Measurements from ENCODE around the gene ZNF385A.

The ZNF385A gene

DNA sequence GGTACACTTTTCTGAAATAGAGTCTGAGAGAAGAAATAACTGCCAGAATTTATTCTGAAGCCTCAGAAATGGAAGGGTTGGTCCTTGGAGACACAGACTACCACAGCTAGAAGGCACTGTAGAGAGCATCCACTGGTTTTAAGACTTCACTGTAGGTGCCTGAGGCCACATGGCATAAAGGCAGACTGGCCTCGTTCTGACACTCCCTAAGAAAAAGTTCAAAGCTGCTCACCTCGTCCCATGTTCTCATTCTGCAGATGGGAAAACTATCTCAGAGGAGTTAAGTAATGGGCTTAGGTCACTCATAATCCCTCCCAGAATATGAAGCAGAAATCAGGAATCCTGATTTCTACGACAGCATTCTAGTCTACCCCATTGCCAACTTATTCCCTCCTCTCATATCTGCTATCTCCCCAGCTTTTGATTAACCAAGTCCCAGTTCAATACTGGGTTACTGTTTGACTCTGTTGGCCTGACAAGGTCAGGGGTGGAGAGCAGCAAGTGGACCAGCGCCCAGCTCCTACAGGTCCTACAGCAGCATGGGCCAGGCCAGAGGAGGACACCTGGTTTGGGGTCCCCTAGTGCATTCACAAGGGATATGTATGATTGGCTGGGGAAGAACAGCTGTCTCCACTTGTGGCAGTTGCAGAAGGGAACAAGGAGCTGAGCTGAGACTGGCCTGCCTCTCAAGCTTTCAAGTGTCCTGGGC is 30.8 kb upstream of the ZNF385A start:
- no peak for DNase-seq (ENCODE audit: low read depth)

DNA sequence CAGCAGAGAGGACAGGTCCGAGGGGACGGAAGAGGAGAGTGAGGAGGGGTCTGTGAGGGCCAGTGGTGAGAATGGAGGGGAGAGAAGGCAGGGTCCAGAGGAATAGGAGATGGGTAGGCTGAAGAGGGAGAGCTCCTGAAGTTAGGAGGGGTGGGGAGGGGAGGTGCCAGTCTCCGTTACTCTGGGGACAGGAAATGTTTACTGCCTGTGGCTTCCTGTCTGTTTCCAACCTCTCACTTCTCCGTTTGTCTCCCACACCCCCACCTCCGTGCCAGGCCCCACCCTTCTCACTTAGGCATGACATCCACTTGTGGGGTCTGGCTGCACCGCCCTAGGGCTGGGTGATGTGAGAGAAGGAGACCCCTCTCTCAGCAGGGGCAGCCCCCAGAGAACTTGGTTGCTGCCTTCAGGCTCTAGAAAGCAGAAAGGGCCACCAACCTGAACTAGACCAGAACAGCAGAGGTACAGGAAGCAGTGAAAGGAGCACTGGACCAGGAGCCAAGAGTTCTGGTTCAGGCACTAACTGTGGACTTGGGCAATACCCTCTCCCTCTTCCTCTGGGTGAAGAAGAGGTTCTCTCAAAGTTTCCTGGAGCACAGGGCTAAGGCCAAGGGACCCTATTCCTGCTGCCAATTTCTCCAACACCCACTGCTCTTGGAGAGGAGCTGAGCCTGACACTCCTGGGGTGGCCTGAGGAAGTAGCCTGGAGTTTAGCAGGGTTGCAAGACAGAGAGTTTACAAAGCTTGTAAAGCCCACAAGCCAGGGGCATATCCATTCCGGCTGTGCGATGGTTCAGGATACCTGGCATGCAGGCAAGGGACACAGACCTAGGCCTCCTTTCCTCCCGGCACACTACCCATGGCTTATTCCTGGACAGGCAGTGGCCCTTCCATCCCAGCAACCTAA is 29.0 kb upstream of the ZNF385A start:
- DNase-seq (ENCODE audit: low read depth), result no peak

DNA sequence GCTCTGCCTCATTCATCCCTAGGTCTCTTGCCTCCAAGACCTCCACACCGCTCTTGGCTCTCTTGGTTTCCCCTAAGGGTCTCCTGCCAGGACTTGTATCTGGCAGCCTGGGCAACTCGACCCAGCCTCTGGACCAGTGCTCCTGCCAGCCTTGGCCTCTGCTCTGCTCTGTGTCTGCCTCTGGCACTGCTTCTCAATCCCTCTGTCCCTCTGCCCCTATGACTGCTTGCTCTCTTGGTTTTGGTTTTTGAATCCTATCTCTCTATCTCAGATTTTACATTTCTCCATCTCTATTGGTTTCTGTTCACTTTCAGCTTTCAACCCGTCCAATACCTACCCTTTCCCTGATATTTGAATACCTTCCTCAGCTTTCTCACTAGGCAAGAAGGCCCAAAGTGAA is 28.3 kb upstream of the ZNF385A start:
- DNase-seq (ENCODE audit: low read depth), result no peak

DNA sequence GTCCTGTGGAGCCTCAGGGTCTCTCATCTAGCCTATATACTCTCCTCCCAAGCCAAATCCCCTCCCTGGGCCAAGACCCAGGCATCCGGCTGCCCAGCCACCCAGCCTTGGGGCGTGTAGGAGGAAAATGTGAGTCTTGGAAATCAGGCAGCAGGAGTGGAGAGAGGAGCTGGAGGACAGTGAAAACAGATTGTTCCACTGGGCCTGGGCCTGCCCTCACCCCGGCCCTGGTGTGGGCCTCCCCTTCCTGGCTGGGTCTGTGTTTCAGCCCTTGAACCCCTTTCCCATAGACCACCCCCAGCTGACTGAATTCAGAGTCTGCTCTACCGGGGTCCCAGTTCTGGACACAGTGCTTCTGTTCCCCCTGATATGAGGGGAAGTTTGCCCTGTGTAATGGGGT is 27.8 kb upstream of the ZNF385A start:
- no peak for DNase-seq (ENCODE audit: low read depth)

DNA sequence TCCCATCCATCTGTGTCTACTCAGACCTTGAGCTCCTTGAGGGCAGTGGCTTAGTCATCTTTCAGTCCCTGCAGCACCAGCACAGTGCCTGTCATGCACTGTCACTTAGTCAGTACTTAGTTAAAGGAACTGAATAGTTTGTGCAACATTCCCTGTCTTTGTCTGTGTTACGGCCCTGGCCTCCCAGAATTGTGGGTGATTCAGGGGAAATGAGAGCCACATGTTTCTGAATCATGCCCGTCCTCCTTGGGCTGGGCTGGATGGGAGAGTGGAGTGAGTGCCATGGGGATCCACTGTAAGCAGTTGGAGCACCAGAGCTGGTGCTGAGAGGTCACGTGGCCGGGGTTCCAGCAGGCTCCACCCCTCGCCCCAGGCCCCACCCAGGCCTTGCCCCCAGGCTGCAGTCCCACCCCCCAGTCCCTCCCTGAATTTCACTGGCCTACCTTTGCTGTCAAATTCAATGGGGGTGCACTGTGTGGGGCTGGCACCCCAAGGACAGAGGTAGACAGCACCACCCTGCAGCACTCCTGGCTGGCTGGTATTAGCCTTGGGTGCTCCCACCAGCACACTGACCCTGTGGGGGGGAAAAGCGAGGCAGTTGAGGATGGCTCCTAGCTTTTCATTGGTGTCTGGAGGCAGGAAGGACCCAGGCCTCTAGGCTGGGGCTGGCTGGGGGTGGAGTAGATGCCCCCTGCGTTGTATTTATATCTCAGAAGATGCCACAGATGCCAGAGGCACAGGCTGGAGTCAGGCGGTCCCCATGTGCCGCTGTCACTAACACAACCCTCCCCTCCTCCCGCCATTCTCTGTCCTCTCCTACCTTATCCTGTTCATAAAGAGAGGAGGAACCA is 27.1 kb upstream of the ZNF385A start:
- DNase-seq (ENCODE audit: low read depth), result peak; percentile 98

DNA sequence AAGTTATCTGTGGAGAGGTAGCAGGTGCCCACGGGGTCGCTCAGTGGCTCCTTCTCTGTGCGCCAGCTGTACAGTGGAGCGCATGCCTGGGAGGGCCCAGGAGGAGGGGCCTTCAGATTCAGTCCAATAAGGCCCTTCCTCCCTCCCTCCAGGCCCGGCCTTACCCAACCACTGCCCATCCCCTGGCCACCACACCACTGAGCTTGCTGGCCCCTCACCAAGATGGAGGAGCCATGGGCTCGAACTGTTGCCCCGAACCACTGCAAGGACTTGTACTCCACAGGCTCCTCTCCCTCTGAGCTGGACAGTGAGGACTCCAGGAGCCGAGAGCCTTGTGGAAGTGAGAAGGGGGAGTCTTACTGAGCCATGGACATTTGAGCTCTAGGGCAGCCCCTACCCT is 24.7 kb upstream of the ZNF385A start:
- no peak for DNase-seq (ENCODE audit: low read depth)

DNA sequence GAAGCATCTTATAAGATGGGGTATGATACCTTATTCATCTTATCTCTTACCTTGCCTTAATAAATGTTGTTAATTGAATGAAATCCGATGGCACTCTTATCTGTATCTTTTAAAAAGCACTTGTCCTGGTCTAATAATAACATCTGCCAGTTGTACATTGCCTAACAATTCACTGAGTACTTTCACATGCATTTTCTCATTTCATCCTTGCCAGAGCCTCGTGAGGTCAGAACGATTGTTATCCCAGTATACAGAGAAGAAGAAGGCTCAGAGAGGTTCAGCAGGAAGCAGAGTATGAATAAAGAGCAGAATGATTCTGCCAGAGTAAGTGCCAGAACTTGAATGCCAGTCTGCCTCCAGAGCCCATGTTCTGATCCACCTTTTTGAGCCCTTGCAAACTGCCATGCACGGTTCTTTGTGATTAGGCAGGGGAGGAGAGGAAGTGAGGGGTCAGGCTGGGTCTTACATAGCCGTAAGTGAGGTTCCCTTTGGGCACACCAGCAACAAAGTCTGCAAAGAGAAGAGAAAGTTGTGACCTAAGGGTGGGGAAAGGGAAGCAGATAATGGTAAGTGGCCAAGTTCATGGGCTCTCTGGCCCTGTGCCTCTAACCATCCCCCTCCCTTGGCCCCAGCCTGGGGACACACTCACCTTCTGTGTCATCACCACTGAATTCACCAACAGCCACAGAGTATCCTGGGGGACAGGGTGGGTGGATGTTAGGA is 22.8 kb upstream of the ZNF385A start:
- no peak for DNase-seq (ENCODE audit: low read depth)

DNA sequence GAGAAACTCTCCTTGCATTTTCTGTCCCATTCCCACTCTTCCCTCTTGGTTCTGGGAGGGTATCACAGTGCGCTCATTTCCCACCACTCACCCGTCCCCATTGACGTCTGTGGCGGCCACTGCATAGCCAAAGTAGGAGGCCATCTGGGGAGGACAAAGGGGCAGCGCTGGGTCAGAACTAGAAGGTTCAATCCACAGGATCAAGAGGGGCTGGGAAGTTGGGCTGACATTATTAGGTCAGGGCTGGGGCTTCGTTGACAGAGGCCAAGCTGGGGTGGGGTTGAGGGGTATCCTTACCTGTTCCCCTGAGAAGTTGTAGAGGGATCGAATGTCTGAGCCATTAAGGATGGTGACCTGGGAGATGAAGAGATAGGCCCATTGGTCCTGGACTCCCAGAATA is 21.0 kb upstream of the ZNF385A start:
- DNase-seq (ENCODE audit: low read depth), result no peak

DNA sequence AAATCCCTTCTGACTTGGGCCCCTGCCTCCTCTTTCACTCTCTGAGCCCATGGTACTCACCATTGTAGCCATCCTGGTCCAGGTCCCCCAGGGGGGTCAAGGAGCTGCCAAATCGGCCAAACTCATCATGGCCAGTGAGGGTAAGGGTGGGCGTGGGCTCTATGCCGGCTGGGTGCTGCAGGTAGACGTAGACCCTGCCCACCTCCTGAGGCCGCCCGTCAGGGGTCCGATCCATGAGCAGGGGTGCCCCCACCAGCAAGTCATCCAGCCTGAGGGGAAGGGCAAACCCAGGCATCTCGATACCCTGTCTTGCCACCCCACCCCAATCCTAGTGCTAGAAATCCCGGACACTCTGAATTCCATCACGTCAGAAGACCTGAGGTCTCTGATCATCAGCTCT is 20.6 kb upstream of the ZNF385A start:
- DNase-seq (ENCODE audit: low read depth), result no peak

DNA sequence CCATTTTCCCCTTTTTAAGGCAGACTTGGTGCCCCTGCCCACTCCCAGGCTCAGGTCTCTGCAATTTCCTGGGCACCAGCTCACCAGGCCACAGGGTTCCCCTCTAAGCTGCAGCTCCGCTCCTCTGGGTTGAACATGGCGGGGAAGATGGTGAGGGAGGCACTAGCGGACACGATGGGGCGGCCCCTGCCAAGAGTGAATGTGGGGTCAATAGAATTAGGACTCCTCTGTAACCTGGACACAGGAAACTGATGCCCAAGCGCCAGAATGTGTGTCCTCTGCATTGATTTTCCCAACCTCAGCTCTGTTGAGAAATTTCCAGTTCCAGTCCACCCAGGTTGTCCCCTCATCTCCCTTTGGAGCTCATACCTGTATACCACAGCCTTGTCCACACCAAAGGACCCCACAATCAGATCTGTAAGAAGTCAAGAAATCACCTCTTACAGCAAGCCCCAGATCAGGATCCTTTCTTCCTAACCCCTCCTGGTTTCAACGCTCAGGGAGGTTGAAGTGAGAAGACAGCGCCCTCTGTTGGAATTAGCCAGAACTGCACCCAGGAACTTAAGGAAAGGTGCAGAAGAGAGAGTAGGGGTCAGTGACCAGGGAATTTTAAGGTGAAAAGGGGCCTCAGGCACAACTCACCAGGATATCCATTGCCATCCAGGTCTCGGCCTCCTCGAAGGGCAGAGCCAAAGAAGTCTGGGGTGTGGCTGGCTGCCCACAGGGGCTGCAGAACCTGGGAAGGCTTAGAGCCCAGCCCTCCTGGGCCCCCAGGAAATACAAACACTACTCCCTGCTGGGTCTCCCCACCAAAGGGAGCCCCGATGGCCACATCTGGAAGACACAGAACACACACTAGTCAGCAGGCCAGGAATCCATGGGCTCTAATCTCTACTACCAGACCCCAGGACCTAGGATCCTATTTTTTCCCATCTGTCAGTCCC is 19.8 kb upstream of the ZNF385A start:
- DNase-seq (ENCODE audit: low read depth), result no peak

DNA sequence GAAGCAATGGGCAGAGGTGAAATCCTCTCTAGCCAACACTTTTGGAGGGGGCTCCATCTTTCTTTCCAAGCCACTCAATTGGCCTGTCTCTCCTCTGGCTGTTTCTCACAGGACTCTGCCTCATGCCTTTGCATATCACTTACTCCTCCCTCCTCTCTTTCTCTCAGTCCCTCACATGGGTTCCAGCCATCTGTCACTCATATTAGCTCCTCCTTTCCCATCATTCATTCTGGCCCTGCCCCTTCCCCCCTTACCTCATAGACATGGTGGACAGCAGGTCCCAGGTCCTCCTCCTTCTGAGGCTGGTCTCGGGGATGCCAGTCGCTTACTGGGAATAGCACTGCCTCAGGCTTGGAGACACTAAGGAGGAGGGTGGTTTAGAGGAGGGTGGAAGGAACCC is 16.6 kb upstream of the ZNF385A start:
- DNase-seq (ENCODE audit: low read depth), result no peak

DNA sequence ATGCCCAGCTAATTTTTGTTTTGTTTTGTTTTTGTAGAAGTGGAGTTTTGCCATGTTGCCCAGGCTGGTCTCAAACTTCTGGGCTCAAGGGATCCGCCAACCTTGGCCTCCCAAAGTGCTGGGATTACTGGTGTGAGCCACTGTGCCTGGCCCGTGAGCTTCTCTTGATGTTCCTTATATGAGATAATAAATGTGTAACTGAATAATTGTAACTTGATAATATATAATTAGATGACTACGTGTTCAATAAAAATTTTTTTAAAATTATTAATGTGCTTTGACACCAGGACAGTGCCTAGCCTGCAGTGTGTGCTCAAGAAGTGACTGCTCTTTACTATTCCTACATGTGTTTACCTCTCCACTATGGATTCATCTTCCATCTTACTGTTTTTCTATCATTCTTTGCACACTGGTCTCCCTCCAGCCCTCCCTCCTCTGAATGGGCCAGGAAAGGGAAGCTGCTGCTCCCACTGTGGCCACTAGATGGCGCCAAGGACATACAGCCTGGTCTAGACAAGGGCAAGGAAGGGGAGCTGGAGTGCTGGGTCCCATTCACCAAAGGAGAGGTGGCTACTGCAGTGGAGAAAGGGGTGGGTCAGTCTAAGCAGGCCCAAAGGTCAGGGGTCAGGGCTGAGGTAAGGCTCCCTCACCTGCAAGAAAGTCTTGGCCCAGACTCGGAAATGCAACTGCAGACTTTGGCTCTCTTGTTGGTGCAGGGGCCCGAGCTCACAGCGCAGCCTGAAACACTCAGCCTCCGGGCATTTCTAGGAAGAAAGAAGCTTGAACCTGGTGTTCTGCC is 14.7 kb upstream of the ZNF385A start:
- DNase-seq (ENCODE audit: low read depth), result peak; percentile 61

DNA sequence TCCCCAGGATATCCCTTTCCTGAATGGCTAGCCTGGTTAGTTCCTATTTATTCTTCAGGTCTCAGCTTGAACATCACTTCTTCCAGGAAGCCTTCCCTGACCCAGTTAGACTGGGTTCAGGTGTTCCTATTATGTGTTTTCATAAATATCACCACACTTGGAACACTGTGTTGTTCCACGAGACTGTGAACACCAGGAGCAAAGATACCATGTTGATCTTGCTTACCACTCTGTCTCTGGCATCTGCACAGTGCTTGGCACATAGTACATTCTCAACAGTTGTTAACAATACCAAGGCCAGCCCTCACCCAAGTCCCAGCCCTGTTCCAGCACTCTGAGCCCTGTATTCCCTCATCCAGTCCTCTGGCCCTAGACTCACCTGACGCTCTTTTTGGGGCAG is 13.7 kb upstream of the ZNF385A start:
- no peak for DNase-seq (ENCODE audit: low read depth)

DNA sequence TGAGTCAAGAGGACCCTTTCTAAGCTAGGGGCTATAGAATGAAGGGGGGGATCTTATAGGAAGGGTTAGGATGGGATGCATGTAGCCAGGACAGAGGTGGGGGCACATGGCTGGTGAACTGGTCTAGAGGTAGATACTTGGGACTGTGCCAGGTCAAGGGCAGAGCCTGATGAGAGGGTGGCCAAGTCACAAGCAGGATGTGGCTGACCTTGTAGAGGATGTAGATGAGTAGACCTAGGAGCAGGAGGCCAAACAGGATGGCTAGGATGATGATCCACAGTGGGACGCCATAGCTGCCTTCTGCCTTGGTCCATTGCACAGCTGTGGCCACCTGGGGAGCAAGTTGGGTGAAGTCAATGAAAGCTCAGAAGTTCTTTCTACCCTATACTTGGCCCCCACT is 12.6 kb upstream of the ZNF385A start:
- DNase-seq (ENCODE audit: low read depth), result no peak

DNA sequence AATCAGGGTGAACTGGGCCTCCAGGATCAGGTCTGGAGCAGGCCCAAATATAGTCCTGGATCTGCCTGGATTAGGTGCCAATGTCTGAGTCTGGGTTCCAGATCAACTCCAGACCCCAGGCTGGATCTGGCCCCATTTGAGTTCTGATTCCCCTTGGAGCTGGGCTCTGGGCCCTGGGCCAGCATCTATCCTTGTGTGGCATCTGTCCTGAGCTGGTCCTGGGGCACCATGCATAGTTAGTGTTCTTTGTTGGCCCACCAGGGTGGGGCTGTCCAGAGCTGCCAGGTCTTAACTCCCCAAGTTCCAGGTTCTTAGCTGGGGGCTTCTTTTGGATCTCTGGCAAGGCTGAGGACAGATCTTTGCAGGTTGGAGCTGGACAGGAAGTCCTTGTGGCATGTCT is 11.0 kb upstream of the ZNF385A start:
- DNase-seq (ENCODE audit: low read depth), result no peak

DNA sequence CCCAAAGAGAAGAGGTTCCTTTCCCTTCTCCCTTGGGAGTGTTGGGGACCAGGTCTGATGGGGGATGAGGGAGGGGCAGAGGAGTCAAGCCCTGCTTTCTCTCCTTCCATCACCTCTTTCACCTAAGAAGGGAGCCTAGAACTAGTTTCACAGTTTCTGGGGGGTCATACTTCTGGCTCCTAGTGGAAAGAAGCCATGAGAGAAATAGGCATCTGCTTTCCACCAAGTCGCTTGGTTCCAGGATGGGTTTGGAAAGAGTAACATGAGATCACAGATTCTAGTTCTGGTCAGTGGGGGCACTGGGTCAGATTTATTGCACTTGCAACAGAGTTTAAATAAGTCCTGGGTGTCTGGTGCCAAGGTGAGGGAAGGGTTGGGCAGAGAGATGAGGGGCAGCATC is 10.5 kb upstream of the ZNF385A start:
- no peak for DNase-seq (ENCODE audit: low read depth)

DNA sequence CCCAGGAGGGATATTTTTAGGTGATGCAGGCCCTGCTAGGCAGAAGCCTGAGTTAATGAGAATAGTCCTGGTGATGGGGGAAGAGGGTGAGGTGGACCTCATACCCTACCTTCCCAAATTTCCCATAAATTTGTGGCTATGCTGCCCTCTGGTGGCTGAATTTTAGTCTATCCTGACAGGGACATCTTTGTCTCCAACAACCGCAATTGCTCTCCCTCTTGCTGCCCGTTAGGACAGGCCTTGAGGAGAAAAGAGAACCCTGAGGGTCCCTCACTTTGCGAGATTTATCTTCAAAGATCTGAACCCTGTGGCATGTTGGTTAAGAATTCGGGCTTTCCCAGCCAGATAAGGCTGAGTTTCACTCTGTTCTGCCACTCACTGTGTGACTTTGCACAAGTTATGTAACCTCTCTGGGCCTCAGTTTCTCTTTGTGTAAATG is 9.8 kb upstream of the ZNF385A start:
- DNase-seq (ENCODE audit: low read depth), result no peak

DNA sequence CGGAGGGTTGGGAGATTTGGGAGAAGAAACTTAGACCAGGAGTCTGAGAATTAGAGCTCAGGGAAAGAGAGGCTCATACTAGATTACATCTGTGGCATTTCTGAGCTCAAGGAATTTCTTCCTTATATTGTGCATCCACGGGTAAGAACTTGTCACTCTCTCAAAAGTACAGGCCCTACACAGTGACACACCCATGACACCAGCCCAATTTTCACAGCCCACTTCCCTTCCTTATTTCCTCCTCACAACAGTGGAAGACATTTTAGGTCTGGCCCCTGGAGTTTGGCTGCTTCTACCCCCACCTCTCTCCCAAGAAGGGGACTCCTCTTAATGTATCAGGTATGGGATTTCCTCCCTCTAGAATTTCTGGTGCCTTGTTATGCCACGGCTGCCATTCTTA is 9.2 kb upstream of the ZNF385A start:
- DNase-seq (ENCODE audit: low read depth), result no peak

DNA sequence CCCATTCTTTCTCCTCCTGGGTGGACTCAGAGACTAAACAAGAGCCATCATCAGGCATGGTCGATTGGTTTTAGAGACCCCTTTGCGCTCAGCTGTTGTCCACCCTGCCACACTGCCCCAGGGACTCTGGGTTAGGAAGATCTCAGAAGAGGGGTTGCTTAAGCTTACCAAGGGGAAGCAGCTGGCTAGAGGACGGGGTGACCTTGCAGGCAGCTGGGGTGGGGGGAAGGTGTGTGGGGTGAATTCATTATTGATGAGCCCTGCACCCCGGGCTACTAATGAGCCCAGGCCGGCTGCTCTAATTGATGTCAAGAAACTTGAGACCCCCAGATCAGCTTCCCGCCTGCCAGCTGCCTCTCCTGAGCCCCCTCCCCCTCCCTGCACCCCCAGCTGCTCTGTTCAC is 8.7 kb upstream of the ZNF385A start:
- DNase-seq (ENCODE audit: low read depth), result no peak
